Loucy (cell line): ENCODE measurements around the gene PKN1.

Experiments used
- H2AFZ ChIP-seq: fragments of 200-600 bp; sonication (generic); 2 replicates; pipeline ENCODE4 v1.6.0; 2016; ENCODE audit warnings: antibody characterized with exemption, mild to moderate bottlenecking, low read length, moderate library complexity
- H3F3A ChIP-seq: fragments of 200-600 bp; 2 replicates; pipeline ENCODE4 v1.6.0; 2016; ENCODE audit warnings: antibody characterized with exemption, low read depth, mild to moderate bottlenecking
- H3K27me3 ChIP-seq: fragments of 200-600 bp; sonication (generic); 2 replicates; pipeline ENCODE4 v1.6.1; 2014; ENCODE audit warnings: low read length, mild to moderate bottlenecking; ENCODE audit not compliant: insufficient read depth, poor library complexity, severe bottlenecking
- H3K36me3 ChIP-seq: fragments of 200-600 bp; sonication (generic); 2 replicates; pipeline ENCODE4 v1.6.1; 2016; ENCODE audit warnings: low read length; ENCODE audit not compliant: insufficient read depth
- H3K4me1 ChIP-seq: fragments of 200-600 bp; sonication (generic); 2 replicates; pipeline ENCODE4 v1.5.1; 2014; ENCODE audit warnings: low read length, mild to moderate bottlenecking; ENCODE audit not compliant: insufficient read depth, poor library complexity, severe bottlenecking
- H3K4me2 ChIP-seq: fragments of 200-600 bp; sonication (generic); 2 replicates; pipeline ENCODE4 v1.6.0; 2014; ENCODE audit warnings: antibody characterized with exemption, low read length, low read depth, mild to moderate bottlenecking; ENCODE audit not compliant: poor library complexity, severe bottlenecking
- H3K4me3 ChIP-seq: fragments of 200-600 bp; sonication (generic); 2 replicates; pipeline ENCODE4 v1.5.1; 2014; ENCODE audit warnings: low read length, mild to moderate bottlenecking, mixed read lengths; ENCODE audit not compliant: poor library complexity, severe bottlenecking
- H3K79me2 ChIP-seq: fragments of 200-600 bp; sonication (generic); 2 replicates; pipeline ENCODE4 v1.6.1; 2014; ENCODE audit warnings: low read length; ENCODE audit not compliant: insufficient read depth
- H3K9ac ChIP-seq: fragments of 200-600 bp; sonication (generic); 2 replicates; pipeline ENCODE4 v1.6.0; 2014; ENCODE audit warnings: mild to moderate bottlenecking, low read depth, low read length, moderate library complexity; ENCODE audit not compliant: poor library complexity, severe bottlenecking
- H3K9me2 ChIP-seq: fragments of 200-600 bp; sonication (generic); replicated peaks from 2 replicates; pipeline ENCODE4 v1.6.1; 2016; ENCODE audit warnings: low read depth, low read length, mixed read lengths
- H3K9me3 ChIP-seq: fragments of 200-600 bp; sonication (generic); 2 replicates; pipeline ENCODE4 v1.6.1; 2014; ENCODE audit warnings: mild to moderate bottlenecking, antibody characterized with exemption, low read length, low read depth; ENCODE audit not compliant: insufficient read depth
- H4K20me1 ChIP-seq: fragments of 200-600 bp; sonication (generic); 2 replicates; pipeline ENCODE4 v1.6.0; 2014; ENCODE audit warnings: antibody characterized with exemption, low read length, mild to moderate bottlenecking; ENCODE audit not compliant: insufficient read depth, poor library complexity, severe bottlenecking
- CTCF ChIP-seq: fragments of 200-600 bp; sonication (generic); conservative IDR thresholded peaks from 2 replicates; pipeline ENCODE4 v1.5.1; 2014; ENCODE audit warnings: mild to moderate bottlenecking, antibody characterized with exemption, low read length
- EZH2phosphoT487 ChIP-seq: fragments of 200-600 bp; IDR thresholded peaks from 2 replicates; pipeline ENCODE4 v1.6.1; 2018; ENCODE audit warnings: antibody characterized with exemption, mild to moderate bottlenecking, moderate library complexity, borderline replicate concordance

PKN1 gene

GRCh38 chr19:14477418-14478112 is 44.5 kb downstream of the PKN1 start:
- no peaks in the 10 kb centered on the region for H3K9me3 ChIP-seq
- H4K20me1 ChIP-seq = no peaks in the 10 kb centered on the region
- no peak overlapping the region for H3K4me3 ChIP-seq
- H3K9ac ChIP-seq = no peak overlapping the region
- no peaks in the 10 kb centered on the region for H3F3A ChIP-seq
- TF ChIP-seq CTCF = no peak
- TF ChIP-seq EZH2phosphoT487 = no peak
- no peaks in the 10 kb centered on the region for H3K36me3 ChIP-seq
- H3K9me2 ChIP-seq = no peaks in the 10 kb centered on the region
- no peak overlapping the region for H3K4me2 ChIP-seq
- no peaks in the 10 kb centered on the region for H3K79me2 ChIP-seq
- peaks cover 13% of the 10 kb centered on the region for H3K4me1 ChIP-seq
- H2AFZ ChIP-seq = no peak overlapping the region
- H3K27me3 ChIP-seq = no peaks in the 10 kb centered on the region

GRCh38 chr19:14478113-14478545 is 45.0 kb downstream of the PKN1 start:
- no peak overlapping the region for H3K9ac ChIP-seq

GRCh38 chr19:14479309-14479974 is 46.3 kb downstream of the PKN1 start:
- H3K27me3 ChIP-seq = no peaks in the 10 kb centered on the region
- H2AFZ ChIP-seq = no peak overlapping the region
- H3K4me3 ChIP-seq = no peak overlapping the region
- H4K20me1 ChIP-seq = no peaks in the 10 kb centered on the region
- H3K79me2 ChIP-seq = no peaks in the 10 kb centered on the region
- H3K9ac ChIP-seq = no peak overlapping the region
- peaks cover 13% of the 10 kb centered on the region for H3K4me1 ChIP-seq
- no peaks in the 10 kb centered on the region for H3K36me3 ChIP-seq
- no peak overlapping the region for H3K4me2 ChIP-seq
- H3K9me3 ChIP-seq = no peaks in the 10 kb centered on the region
- TF ChIP-seq EZH2phosphoT487 = no peak
- TF ChIP-seq CTCF = no peak
- no peaks in the 10 kb centered on the region for H3F3A ChIP-seq
- no peaks in the 10 kb centered on the region for H3K9me2 ChIP-seq

More at GRCh38 chr19:14478113-14478545, 45.0 kb downstream of the PKN1 start:
- Histone ChIP-seq H3K9me2 (no peaks in the 10 kb centered on the region), H3F3A (no peaks in the 10 kb centered on the region), H4K20me1 (no peaks in the 10 kb centered on the region), H3K79me2 (no peaks in the 10 kb centered on the region), H2AFZ (no peak overlapping the region), H3K36me3 (no peaks in the 10 kb centered on the region), H3K4me1 (peaks cover 13% of the 10 kb centered on the region), H3K9me3 (no peaks in the 10 kb centered on the region), H3K27me3 (no peaks in the 10 kb centered on the region), H3K4me3 (no peak overlapping the region), H3K4me2 (no peak overlapping the region)
- TF ChIP-seq EZH2phosphoT487 (no peak), CTCF (no peak)
